ENCODE data around the gene OGA.

Gene OGA

DNA sequence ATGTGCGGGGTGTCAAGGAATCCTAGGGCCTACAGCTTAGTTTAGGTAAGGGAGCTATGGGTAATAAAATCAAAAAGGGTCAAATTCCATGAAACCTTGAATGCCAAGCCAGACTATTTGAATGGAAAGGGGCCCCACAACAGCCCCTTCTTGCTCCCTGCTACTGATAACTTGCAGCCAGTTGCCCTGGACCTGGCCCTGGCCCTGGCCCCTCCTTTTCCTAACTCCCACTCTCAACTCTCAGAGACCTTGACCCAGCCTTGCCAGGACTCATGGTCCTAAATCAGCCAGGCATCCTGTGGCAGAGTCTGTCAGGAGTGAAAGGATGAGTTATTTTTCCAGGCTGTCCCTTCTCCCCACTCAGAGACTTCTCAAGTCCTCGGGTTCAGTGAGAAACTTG is 19.5 kb upstream of the OGA start:
- DNase-seq, result no peak

- DNase-seq, result no peak
Observed at GRCh38 chr10:101835362-101835761, 17.1 kb upstream of the OGA start.

- DNase-seq, result no peak
Observed at GRCh38 chr10:101834341-101834740, 16.1 kb upstream of the OGA start.

DNA sequence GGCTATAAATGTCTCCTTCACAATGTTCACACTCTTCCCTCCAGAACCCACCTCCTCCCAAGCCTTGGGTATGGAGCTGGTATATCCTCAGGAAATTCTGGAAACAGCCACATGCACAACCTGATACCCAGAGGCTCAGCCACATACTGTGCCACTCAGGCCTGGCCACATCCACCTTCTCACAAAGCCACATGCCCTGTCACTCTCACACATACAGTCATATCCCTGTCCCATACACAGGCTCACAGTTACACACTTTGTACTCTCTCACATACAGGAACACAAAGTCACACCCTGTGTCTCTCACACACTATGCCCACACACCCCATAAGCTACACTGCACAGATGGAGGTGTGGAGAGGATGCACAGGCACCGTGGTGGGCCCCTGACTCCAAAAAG is 15.2 kb upstream of the OGA start:
- no peak for DNase-seq

- DNase-seq, result no peak
Observed at GRCh38 chr10:101832325-101832771, 14.1 kb upstream of the OGA start.

DNA sequence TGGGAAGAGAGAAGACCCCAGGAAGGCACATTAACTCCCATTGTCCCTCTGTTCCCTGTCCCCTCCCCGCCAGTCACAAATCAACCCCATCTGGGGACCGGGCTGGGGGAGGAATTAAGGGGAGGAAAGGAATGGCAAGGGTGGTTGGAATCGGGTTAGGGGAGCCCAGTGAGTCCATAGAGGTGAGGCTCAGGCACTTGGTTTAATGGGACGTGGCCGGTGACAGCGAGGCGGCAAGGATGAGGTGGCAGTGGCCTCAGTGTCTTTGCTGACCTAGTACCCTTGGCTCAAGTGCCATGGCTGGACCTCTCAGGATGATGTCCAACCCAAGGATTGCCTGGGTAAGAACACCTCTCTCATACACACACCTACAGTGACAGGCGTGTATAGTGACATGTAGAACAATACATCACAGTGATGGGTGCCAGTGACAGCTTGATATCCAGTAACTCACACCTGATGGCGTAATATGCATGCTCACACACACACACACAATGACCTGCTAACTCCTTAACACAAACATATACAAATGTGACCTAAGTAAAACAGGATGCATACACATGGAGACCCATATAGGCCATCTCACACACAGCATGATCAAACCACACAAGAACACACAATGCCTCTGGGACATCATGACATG is 13.0 kb upstream of the OGA start:
- no peak for DNase-seq

DNA sequence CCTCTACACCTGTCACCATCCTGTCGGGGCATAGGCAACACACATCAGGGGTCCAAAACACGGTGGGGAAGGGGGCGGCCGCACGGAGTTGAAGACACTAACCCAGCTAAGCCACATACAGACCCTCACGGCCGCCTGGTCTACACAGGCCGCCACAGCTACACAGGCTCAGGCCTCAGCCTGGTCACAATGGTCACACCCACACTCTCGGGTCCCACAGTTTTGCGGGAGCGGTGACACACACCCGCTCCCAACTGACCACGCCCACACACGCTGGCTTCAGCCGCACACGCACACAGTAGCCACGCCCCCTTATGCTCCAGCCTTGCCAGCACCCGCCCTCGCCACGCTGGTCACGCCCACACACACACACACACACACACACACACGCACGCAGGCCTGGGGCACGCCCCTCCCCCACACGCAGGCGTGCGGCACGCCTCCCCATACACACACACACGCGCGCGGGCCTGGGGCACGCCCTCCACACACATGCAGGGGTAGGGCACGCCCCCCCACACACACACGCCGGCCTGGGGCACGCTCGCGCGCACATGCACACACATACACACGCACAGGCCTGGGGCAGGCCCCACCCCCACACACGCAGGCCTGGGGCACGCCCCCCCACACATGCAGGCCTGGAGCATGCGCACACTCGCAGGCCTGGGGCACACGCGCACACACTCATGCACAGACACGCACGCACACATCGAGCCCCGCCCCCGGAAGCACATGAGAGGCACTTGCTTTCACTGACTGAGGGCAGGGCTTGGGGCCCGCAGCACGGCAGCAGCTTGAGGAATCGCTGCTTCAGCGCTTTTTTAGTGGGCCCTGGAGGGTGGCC is 12.3 kb upstream of the OGA start:
- DNase-seq, result peak in 48 of 56 donors; percentile 23 to 94 (median 62)

GRCh38 chr10:101829561-101830315 is 11.5 kb upstream of the OGA start:
- DNase-seq, result peak in 5 of 56 donors; percentile 12 to 33 (median 14)

DNA sequence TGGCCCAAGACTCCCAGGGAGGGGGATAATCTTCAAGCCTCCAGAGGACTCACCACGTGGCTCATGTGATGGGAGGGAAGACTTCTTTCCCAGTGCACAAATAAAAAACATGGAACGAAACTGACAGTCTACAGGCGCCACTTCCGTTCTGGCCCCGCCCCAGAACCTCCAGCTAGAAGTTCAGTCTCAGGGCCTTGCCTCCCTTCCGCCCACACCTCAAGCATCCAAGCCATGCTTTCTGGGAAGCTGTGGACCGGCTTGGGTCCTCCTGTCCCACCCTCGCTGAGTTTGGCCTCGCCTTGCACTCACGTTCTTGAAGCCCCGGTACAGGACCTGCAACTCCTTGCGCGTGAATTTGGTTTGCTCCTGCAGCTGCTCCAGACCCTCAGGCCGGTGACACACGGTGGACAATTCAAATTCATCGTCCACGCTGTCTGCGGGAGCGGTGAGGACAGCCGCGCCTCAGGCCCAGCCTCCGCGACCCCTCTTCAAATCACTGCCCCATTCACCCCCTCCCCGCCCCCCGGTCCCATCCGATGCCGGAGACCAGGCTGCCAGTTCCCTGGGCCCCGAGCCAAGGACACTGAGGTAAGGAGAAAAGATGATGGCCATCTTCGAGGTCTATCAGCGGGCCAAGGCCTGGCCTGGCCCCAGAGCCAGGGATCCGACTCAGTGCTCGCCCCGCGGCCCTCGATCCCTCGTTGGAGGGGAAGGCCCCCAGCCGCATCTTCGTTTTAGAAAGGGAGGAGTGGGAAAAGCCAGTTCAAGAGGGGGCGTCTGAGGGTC is 10.7 kb upstream of the OGA start:
- DNase-seq, result no peak

GRCh38 chr10:101827919-101828600 is 9.8 kb upstream of the OGA start:
- no peak for DNase-seq

GRCh38 chr10:101826852-101827434 is 8.7 kb upstream of the OGA start:
- DNase-seq, result no peak

DNA sequence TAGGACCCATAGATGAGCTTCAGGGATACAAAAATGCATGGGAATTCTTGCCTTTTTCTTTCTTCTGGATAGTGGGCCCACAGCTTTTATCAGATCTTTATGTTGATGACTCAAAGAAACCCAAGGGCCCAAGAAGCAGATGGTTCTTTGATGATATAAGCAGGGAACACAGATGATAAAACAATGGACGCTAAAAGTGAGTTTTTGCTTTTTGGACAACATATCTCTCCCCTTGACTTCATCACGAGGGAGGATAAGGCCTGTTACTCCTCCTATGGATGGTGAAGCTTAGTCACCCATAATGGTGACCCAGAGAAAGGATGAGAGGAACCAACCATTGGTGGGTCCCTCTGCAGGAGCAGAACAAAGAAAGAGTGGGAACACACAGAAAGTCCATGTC is 6.5 kb upstream of the OGA start:
- DNase-seq, result no peak

DNA sequence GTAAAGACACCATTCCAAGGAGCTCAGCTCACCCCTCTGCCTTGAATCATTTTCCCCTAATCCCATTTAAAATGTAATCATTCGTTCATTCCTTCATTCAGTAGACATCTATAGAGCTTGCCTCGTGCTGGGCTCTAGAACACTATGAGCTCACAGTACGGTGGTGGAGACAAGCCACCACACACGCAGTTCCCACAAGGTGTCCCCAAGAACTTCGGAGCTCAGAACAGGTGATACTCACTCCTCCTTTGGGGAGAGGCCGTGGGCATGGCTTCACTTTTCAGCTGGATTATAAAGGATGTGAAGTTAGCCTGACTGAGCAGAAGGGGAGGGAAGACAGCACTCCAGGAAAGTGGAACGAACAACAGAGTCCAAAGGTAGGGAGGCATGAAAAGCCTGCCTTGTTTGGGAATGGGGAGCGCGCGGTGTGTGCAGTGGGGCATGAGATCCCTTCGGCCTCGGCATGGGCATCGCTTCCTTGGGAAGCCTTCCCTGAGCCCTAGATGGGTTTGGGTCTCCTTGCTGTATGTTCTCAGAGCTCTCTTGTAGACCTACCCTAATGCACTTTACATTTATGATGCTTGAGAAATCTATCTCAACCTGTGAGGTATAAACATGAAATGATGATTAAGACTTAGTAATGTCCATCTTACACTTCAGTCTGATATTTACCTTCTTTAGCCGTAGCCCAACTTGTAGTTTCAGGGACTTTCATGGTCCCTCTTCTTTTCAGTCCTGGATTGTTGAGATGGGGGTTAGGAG is 809 bp upstream of the OGA start:
- DNase-seq, result peak in 9 of 56 donors; percentile 33 to 80 (median 57)

DNA sequence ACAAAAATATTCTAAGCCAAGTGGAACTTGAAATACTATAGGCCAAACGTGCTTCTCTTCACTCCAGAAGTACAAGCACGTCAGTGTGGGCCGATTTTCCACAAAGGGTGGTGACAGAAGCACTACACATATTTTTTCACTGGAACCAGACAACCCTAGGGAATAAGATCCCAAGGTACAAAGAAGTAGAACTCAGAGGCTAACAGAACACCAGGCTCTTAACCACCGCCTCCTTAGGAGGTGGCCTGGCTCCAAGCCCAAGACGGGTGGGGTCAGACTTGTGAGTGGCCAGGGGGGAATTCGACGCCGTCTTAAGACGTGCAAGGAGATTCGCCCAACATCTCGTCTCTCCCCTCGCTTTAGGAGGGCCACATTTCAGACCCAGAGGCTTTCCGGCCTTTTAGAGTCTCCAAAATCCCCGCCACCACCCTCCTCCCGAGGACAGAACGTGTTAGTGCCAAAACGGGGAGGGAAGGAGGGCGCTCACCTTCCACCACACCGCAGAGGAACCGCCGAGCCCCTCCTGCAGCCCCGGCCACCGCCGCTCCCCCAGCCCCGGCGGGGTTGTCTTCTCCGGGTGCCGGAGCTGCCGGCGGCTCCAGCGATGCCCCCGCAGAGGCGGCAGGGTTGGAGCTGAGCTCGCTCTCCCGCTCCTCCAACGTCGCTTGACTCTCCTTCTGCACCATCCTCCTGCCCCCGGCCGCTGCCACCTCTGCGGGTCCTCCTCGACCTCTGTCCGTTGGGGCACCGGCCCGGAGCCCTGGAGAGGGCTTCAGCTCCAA is 716 bp downstream of the OGA start:
- DNase-seq, result peak in 37 of 56 donors; percentile 22 to 76 (median 54)

- no peak for DNase-seq
Observed at GRCh38 chr10:101816913-101817336, 1.3 kb downstream of the OGA start.

DNA sequence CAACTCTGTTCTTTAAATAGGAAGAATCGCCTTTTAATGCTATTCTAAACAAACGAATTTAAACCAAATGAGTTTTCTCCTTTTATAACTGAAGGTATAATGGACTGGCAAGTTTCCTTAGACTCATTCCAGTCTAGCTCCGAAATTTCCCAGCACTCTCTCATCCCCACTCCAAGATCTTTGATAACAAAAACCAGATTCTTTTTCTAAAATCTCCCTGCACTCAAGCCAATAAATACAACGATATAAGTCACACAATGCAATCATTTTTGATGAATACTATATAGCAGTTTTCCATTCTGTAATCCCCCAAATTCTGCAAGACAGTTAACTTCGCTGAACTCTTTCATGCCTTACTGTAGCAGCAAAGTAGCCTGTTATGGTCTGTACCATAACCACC is 1.9 kb downstream of the OGA start:
- no peak for DNase-seq

- DNase-seq, result no peak
Observed at GRCh38 chr10:101814466-101815071, 3.7 kb downstream of the OGA start.

DNA sequence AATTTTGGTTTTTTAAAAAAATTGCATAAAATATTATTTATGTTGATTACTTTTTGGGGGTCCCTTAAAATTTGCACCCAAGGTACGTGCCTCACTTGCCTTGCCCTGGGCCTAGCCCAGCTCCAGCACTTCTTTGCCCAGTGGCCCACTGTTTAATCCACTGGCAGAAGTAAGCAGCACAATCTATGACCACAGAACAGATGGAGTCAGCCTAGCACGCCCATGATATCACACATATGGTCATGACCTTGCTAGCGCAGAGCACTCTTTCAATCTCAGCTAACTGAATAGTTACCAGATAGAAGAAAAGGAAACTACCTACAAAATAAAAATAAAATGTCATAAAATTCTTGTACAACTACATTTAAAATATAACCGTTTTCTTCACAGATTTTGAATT is 5.6 kb downstream of the OGA start:
- no peak for DNase-seq

Measured in nucleus accumbens (tissue), 56 donors.